Measurements from ENCODE around the gene PHTF2. TPM values are rescaled to one million over a fixed set of nuclear protein-coding genes. Genes with fewer than 3 reads are reported as not detected.

Gene PHTF2
- total RNA-seq, 1 experiment from 2014 or later, result 52.0 TPM

DNA sequence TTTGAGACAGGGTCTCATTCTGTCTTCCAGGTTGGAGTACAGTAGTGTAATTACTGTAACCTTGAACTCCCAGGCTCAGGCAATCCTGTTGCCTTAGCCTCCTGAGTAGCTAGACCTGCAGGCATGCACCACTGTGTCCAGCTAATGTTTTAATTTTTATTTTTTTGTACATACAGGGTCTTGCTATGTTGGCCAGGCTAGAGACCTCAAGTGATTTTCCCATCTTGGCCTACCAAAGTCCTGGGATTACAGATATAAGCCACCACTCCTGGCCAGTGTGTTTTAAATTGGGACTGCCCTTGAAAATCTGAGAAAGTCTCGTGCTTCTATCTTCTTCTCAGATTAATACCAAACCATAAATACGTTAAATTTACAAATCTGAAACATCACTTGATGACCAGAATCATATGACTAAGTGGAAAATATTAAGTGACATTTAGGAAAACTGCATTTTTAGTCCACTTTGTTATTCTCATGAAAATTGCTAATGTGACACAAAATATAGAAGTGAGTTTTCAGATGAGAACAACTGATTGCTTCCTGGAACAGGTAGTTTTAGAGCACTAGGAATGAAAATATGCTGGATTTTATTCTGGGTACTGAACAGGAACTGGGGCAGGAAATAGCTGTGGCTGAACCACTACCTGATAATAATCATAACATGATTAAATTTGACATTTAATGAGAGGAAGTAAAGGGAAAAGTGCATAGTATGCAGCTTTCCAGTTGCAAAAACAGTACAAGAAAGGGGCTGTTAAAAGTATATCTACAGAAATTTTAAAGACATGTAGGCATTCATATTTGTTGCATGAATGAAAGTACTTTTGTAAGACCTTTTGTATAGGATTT, 4.2 kb downstream of the PHTF2 start:
- H3K4me3 ChIP-seq, result no peak overlapping the region
- no peak overlapping the region for H3K27ac ChIP-seq
- TF ChIP-seq, protein P1, sequence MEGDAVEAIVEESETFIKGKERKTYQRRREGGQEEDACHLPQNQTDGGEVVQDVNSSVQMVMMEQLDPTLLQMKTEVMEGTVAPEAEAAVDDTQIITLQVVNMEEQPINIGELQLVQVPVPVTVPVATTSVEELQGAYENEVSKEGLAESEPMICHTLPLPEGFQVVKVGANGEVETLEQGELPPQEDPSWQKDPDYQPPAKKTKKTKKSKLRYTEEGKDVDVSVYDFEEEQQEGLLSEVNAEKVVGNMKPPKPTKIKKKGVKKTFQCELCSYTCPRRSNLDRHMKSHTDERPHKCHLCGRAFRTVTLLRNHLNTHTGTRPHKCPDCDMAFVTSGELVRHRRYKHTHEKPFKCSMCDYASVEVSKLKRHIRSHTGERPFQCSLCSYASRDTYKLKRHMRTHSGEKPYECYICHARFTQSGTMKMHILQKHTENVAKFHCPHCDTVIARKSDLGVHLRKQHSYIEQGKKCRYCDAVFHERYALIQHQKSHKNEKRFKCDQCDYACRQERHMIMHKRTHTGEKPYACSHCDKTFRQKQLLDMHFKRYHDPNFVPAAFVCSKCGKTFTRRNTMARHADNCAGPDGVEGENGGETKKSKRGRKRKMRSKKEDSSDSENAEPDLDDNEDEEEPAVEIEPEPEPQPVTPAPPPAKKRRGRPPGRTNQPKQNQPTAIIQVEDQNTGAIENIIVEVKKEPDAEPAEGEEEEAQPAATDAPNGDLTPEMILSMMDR (conservative IDR thresholded peaks at IDR 0.05), result no peak
- TF ChIP-seq EZH2 (IDR thresholded peaks at IDR 0.05; ENCODE audit: low read depth), result no peak
- H3K4me1 ChIP-seq (replicated peaks; ENCODE audit: insufficient read depth), result peaks cover 13% of the 10 kb centered on the region
- BruUV-seq (replicated peaks), result no TSS peak
- H3F3A ChIP-seq (ENCODE audit: insufficient read depth, low read depth), result no peaks in the 10 kb centered on the region
- no peak overlapping the region for H3K4me2 ChIP-seq
- H2AFZ ChIP-seq, result no peak overlapping the region
- no peak for DNase-seq
- H3K9me3 ChIP-seq (ENCODE audit: insufficient read depth, low read depth), result peaks cover 3% of the 10 kb centered on the region; the same call in 1 of the 2 replicates
- intact Hi-C loops (cut with micrococcal nuclease; ENCODE audit: unreplicated experiment), result no loop called here
- 0 out of 2 replicates have a peak, but pooled peaks cover 4% of the 10 kb centered on the region for H3K36me3 ChIP-seq (ENCODE audit: low read depth)
- no peaks in the 10 kb centered on the region for H3K9me2 ChIP-seq (ENCODE audit: insufficient read depth)
- peaks cover 32% of the 10 kb centered on the region for H3K79me2 ChIP-seq (ENCODE audit: low read depth)
- ChIA-PET POLR2A (ENCODE audit: unreplicated experiment) (no interaction called here), CTCF (no interaction called here)
- H3K27me3 ChIP-seq (ENCODE audit: insufficient read depth, low read depth), result no peaks in the 10 kb centered on the region
- no peaks in the 10 kb centered on the region for H4K20me1 ChIP-seq (ENCODE audit: insufficient read depth)

DNA sequence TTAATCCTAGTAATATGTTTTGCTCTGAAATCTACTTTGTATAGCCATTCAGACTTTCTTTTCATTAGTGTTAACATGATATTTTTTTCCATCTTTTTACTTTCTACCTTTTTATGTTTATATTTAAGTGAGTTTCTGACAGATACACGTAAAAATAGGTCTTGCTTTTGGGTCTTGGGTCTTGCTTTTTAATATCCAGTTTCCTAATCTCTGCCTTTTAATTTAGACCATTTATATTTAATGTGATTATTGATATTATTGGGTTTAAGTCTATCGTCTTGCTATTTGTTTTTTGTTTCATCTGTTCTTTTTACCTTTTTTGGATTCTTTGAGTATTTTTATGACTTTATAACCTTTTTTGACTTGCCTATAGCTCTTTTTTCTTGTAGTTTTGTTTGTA, 7.9 kb downstream of the PHTF2 start:
- Histone ChIP-seq H3K4me3 (no peak overlapping the region), H3K27me3 (ENCODE audit: insufficient read depth, low read depth) (no peaks in the 10 kb centered on the region), H3K4me2 (no peak overlapping the region), H4K20me1 (ENCODE audit: insufficient read depth) (no peaks in the 10 kb centered on the region), H3K4me1 (replicated peaks; ENCODE audit: insufficient read depth) (peaks cover 6% of the 10 kb centered on the region), H3K79me2 (ENCODE audit: low read depth) (peaks cover 16% of the 10 kb centered on the region; the same call in 1 of the 2 replicates), H3K9me3 (ENCODE audit: insufficient read depth, low read depth) (peaks cover 3% of the 10 kb centered on the region; the same call in 1 of the 2 replicates), H2AFZ (no peak overlapping the region), H3K9me2 (ENCODE audit: insufficient read depth) (no peaks in the 10 kb centered on the region), H3K27ac (no peak overlapping the region), H3F3A (ENCODE audit: insufficient read depth, low read depth) (peaks cover 5% of the 10 kb centered on the region; the same call in 1 of the 2 replicates), H3K36me3 (ENCODE audit: low read depth) (0 out of 2 replicates have a peak, but pooled peaks cover 4% of the 10 kb centered on the region)
- CTCF ChIA-PET, result no interaction called here
- POLR2A ChIA-PET (ENCODE audit: unreplicated experiment), result no interaction called here
- intact Hi-C loops (cut with micrococcal nuclease; ENCODE audit: unreplicated experiment), result no loop called here
- BruUV-seq (replicated peaks), result no TSS peak
- no peak for DNase-seq
- TF ChIP-seq, protein P1 (conservative IDR thresholded peaks at IDR 0.05), result no peak
- TF ChIP-seq EZH2 (IDR thresholded peaks at IDR 0.05; ENCODE audit: low read depth), result no peak

DNA sequence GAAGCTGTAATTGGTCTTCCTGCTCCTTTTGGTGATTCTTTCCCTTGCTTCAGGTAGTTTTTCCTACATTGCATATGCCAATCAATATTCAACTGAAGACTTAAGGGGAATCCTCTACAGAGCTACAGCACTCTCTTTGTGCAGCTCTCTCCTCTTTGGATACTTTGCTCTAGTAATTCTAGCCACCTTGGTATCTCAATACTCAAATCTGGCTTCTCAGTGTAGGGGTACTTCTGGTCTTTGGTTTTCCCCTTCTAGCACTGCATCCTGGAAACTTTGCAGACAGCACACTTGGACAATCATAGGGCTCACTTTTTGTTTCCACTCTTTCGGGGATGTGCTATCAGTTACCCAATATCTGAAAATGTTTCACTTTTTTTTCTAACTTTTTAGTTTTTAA, 9.9 kb downstream of the PHTF2 start:
- H3K36me3 ChIP-seq (ENCODE audit: low read depth), result 0 out of 2 replicates have a peak, but pooled peaks cover 4% of the 10 kb centered on the region
- POLR2A ChIA-PET (ENCODE audit: unreplicated experiment), result no interaction called here
- H3K27me3 ChIP-seq (ENCODE audit: insufficient read depth, low read depth), result no peaks in the 10 kb centered on the region
- peaks cover 17% of the 10 kb centered on the region; the same call in 1 of the 2 replicates for H3K79me2 ChIP-seq (ENCODE audit: low read depth)
- CTCF ChIA-PET, result no interaction called here
- peaks cover 3% of the 10 kb centered on the region; the same call in 1 of the 2 replicates for H3K9me3 ChIP-seq (ENCODE audit: insufficient read depth, low read depth)
- no peaks in the 10 kb centered on the region for H3K9me2 ChIP-seq (ENCODE audit: insufficient read depth)
- DNase-seq, result no peak
- H3K4me3 ChIP-seq, result no peak overlapping the region
- H3K4me2 ChIP-seq, result no peak overlapping the region
- BruUV-seq (replicated peaks), result no TSS peak
- no peaks in the 10 kb centered on the region for H4K20me1 ChIP-seq (ENCODE audit: insufficient read depth)
- H3K27ac ChIP-seq, result no peak overlapping the region
- H3K4me1 ChIP-seq (replicated peaks; ENCODE audit: insufficient read depth), result peaks cover 21% of the 10 kb centered on the region
- intact Hi-C loops (cut with micrococcal nuclease; ENCODE audit: unreplicated experiment), result no loop called here
- no peak for TF ChIP-seq EZH2 (IDR thresholded peaks at IDR 0.05; ENCODE audit: low read depth)
- TF ChIP-seq, protein P1 (conservative IDR thresholded peaks at IDR 0.05), result no peak
- H2AFZ ChIP-seq, result no peak overlapping the region
- H3F3A ChIP-seq (ENCODE audit: insufficient read depth, low read depth), result peaks cover 8% of the 10 kb centered on the region; the same call in 1 of the 2 replicates

Data from PC-9 (cell line).